ENCODE data around the gene IFNLR1.
A peak's percentile ranks its signal among the peaks of the same experiment; 100 is the strongest.

IFNLR1 gene

GRCh38 chr1:24120965-24121364 is 66.1 kb downstream of the IFNLR1 start:
- no peak for DNase-seq (ENCODE audit: low read depth)

DNA sequence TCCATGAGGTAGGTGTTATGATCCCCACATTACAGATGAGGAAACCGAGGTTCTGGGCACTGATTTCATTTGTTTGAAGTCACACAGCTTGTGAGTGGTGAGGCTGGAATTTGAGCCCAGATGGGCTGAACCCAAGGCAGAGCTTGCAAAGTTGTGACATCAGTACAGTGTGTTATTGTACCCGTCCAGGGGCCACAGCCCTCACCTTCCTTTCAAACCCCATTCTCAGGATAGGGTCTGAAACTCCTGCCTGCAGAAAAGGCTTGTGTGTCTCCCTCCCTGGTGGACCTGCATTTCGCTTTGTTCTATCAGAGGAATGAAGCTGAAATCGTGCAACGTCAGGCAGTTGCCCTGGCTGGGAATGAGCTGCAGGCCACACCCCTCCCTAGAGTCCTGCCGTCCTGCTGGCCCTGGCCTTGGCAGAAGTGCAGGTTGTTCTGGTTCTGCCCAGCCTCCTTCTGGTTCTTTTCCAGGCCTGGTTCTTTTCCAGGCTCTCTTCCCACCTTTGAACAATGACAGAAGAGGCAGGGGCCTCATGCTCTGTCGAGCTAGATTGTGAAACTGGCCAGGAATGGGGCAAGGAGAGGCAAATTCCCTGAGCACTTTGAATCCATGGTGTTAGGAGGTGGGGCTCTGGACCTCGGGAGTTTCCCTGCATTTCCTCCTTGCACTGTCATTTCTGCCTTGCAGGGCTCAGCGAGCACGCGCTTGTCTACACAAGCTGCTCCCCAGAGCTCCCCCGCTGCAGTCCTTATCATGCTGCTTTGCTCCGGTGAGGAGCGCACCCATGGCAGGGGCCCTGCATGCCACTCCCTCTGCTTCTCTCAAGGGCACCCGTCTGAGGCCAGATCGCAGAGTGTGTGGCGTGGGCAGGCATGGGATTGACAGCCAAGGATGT is 67.0 kb downstream of the IFNLR1 start:
- no peak for DNase-seq (ENCODE audit: low read depth)

DNA sequence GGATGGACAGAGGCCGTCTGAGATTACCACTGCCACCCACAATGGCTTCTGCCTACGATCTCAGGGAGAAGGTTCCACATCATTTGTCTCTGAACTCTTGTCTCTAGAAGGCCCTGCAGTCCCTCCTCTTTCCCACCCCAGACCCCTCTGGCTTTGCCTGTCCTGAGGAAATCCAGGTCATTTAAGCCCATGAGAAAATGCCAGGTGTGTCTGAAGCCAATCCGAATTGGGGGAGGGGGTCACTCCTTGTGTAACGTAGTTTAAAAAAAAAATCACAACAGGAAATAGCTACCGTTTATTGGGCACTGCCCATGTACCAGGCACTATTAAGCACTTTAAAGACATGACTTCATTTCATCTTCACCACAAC is 67.6 kb downstream of the IFNLR1 start:
- no peak for DNase-seq (ENCODE audit: low read depth)

GRCh38 chr1:24118410-24119242 is 68.5 kb downstream of the IFNLR1 start:
- DNase-seq (ENCODE audit: low read depth): no peak

DNA sequence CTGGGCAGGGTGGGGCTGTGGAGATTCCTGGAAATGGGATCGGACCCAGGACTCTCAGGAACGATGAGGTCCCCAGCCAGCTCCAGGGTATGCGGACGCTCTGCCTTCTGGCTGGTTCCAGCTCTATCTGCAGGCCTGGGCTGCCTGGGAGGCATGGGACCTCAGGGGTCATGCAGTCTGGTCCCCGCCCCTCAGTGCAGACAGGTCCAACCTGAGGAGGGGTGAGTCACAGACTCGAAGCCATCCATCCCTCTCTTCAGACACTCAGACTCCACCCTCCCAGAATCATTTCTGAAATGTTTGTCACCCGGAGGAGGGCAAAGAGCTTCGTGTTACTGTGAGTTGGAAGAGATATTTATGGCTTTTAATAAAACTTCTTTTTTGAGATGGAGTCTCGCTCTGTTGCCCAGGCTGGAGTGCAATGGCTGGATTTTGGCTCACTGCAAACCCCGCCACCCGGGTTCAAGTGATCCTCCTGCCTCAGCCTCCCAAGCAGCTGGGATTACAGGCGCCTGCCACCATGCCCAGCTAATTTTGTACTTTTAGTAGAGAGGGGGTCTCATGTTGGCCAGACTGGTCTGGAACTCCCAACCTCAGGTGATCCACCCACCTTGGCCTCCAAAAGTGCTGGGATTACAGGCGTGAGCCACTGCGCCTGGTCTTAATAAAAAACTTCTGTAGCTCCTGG is 69.2 kb downstream of the IFNLR1 start:
- no peak for DNase-seq (ENCODE audit: low read depth)

- no peak for DNase-seq (ENCODE audit: low read depth)
Observed at GRCh38 chr1:24117132-24117531, 70.0 kb downstream of the IFNLR1 start.

DNA sequence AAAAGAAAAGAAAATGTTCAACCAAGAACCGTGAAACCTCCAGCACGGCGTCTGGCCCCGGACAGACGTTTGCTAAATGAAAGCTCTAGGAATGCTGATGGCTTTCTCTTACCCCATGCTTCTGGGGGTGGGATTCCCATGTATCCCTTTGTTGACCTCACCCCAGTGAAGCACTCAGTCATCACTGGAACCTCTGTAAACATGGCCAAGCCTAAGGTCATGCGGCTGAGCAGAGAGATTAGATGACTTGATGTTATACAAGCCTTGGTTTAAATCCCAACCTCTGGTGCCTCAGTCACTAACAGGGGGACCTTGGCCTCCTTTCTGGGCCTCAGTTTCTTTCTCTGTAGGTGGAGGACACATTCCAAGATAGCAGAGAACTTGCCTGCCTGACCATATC is 72.3 kb downstream of the IFNLR1 start:
- no peak for DNase-seq (ENCODE audit: low read depth)

- DNase-seq (ENCODE audit: low read depth): no peak
Observed at GRCh38 chr1:24113641-24114033, 73.5 kb downstream of the IFNLR1 start.

DNA sequence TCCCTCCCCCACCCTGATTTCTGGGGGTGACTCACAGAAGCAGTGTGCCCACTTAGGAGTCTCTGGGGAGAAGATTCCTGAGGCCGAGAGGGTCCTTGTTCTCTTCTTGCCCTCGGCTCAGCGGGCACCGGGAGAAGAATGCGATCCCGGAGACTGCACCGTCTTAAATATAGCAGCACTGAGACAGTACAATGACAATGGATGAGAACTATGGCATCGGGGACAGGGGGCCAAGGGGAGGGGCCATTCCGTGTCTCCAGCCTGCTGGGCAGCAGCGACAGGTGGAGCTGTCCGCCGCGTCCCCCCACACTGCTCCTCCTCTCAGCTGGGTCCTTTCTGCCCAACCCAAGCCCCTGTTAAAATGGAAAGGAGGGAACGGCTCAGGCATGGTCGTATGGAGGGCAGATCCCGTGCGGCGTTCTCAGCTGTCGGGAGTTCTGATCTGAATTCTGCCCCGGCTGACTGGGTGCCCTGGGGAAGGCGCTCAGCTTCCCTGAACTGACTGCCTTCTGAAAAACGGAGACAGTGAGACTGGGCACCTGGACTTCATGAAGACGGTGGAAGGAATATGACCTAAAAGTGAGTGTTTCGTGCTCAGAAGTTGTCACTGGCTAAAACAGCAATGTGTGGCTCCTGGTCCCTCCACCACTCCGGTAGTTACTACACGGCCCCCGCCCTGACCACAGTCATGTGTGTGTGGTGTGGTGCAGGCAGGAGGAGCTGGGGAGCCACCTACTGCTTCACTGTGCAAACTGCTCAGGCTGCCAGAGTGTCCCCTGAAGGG is 74.9 kb downstream of the IFNLR1 start, which contains the start of gene MYOM3:
MYOM3 (minus strand) TSS at position 140 of the 784 bp plus-strand sequence. CDS start 3,499 bp downstream, outside the sequence.
- DNase-seq (ENCODE audit: low read depth): peak; percentile 19

DNA sequence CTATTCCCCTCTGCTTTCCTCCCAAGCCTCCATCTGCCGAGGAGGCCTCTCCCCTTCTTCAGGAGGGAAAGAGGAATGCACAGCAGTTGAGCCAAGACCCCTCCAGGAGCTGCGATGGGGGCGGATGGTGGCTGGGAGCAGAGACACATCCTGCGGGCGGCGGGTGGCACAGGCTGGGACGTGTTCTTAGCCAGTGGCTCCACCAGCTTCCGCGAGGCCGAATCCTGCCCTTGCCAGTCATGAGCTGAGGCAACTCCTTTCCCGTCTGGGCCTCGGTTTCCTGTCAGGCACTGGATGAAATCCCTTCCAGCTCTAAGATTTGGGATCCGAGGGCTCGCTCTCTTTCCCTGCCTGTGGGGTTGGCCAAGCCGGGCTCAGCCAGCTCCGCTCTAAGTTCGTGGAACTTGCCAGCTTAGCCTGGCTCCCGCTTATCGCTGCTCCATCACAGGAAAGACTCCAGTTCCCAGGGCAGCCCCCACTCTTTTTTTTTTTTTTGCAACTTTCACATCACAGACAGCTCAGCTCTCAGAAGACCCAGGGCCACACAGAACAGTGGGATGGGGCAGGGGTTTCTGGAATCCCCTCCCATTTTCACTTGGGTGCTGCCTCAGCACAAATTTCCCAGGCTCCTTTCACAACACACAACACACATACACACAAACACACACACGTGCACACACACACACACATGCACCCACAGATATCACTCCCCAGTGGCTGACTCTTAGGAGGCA is 75.7 kb downstream of the IFNLR1 start:
- DNase-seq (ENCODE audit: low read depth): no peak

GRCh38 chr1:24110642-24111261 is 76.3 kb downstream of the IFNLR1 start:
- no peak for DNase-seq (ENCODE audit: low read depth)

DNA sequence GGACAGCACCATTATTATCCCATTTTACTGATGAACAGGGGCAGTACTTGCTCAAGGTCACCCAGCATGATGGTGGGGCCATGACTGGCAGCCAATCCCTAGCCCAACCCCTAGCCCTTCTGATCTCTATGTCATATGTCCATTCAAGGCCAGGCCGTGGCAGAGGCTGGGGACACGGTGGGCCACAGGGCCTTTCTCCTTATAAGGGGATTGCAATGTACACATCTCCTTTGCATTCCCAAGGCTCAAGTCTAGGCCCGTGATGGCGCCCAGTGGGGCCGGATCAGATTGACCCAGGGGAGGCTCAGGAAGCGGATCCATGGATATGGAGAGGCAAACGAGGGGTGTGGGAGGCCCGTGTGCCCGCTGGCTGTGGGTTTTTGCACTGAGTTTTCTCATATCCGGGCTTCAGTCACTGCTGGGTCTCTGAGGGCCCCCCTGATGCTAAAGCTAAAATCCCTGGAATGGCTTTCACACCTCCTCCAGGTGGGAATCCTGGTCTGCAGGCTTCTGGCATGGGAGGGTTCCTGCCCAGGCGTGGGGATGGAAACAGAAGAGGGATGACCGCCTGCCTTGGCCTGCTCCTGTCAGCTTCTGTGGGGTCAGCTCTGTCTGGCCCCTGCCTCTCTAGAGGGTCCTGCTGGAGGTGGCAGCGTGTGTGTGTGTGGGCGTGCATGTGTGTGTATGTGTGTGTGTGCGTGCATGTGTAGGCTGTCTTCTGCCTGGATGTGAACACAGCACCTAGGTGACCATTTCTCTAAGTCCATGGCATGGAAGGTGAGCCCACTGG is 77.2 kb downstream of the IFNLR1 start:
- DNase-seq (ENCODE audit: low read depth): no peak

GRCh38 chr1:24109166-24109483 is 78.0 kb downstream of the IFNLR1 start:
- no peak for DNase-seq (ENCODE audit: low read depth)

- DNase-seq (ENCODE audit: low read depth): no peak
Observed at GRCh38 chr1:24108334-24109165, 78.5 kb downstream of the IFNLR1 start.

- DNase-seq (ENCODE audit: low read depth): no peak
Observed at GRCh38 chr1:24107462-24108138, 79.5 kb downstream of the IFNLR1 start.

- no peak for DNase-seq (ENCODE audit: low read depth)
Observed at GRCh38 chr1:24105368-24106160, 81.5 kb downstream of the IFNLR1 start.

DNA sequence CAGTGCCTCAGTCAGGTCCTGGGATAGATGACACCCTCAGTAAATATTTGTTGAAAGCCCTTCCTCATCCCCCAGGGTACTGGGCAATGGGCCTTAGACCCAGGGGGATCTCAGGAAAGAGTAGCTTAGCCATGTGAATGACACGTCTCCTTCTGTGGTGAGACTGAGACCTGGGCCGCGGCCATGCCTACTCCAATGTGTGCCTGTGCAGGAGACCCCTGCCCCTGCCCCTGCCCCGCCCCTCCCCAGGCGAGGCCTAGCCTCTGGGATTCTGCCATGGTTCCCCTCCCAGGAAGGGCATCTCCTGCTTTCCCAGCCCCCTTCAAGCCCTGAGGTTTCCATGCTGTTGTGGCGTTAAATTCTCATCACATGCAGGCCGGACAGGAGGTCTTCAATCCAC is 82.2 kb downstream of the IFNLR1 start:
- no peak for DNase-seq (ENCODE audit: low read depth)
